Measurements from ENCODE around the gene YWHAE. TPM values are rescaled to one million over a fixed set of nuclear protein-coding genes. Genes with fewer than 3 reads are reported as not detected.

Gene YWHAE
- polyA plus RNA-seq, 1 experiment = 1,187 TPM

GRCh38 chr17:1431631-1432104, 31.6 kb upstream of the YWHAE start:
- CTCF ChIA-PET = no interaction called here
- TF ChIP-seq, protein P1, sequence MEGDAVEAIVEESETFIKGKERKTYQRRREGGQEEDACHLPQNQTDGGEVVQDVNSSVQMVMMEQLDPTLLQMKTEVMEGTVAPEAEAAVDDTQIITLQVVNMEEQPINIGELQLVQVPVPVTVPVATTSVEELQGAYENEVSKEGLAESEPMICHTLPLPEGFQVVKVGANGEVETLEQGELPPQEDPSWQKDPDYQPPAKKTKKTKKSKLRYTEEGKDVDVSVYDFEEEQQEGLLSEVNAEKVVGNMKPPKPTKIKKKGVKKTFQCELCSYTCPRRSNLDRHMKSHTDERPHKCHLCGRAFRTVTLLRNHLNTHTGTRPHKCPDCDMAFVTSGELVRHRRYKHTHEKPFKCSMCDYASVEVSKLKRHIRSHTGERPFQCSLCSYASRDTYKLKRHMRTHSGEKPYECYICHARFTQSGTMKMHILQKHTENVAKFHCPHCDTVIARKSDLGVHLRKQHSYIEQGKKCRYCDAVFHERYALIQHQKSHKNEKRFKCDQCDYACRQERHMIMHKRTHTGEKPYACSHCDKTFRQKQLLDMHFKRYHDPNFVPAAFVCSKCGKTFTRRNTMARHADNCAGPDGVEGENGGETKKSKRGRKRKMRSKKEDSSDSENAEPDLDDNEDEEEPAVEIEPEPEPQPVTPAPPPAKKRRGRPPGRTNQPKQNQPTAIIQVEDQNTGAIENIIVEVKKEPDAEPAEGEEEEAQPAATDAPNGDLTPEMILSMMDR (IDR thresholded peaks at IDR 0.05; ENCODE audit: low read depth, low read length) = no peak
- POLR2A ChIA-PET = no interaction called here

DNA sequence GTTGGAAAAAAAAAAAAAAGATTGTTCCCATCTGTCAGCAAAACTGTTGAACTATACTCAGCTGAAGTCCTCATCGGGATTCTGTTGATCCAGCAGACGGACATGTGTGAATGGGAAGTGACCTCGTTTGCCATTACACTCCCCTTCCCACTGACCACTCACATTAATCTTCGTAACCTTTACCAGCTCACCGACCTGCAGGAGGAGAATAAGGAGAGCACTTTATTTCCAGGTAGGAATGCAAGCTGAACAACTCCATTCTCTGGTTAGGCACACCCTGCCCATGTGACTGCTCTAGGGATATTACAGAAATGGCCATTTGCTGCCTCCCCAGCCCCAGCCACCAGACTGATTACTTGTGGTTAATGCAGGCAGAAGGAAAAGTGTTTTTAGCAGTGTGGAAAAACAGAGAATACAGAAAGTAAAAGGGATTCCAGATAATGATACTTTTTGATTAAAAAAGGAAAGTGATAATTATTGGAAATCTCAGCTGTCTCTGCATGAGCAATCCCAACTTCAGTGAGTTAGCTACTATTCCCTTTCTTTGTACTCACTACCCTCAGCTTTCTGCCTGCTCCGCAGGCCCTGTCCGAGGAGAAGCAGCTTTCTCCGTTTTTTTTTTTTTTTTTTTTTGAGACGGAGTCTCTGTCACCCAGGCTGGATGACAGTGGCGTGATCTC, 23.6 kb upstream of the YWHAE start:
- POLR2A ChIA-PET = interaction anchor here (0.6 to 0.9 kb wide), 3 partner anchors 9 to 79 kb away, joined by 3 to 6 read pairs (median 3); no protein-coding TSS in a partner anchor
- DNase-seq (ENCODE audit: low read depth, low spot score) = no peak

More at GRCh38 chr17:1431631-1432104, 31.6 kb upstream of the YWHAE start:
- Histone ChIP-seq H3K27ac (ENCODE audit: low read depth, low read length) (no peak overlapping the region), H3K9me3 (ENCODE audit: control insufficient read depth, insufficient read depth, low read length) (no peaks in the 10 kb centered on the region), H3K27me3 (ENCODE audit: control insufficient read depth, insufficient read depth, low read length) (no peaks in the 10 kb centered on the region), H3K4me3 (ENCODE audit: low read depth, low read length) (no peak overlapping the region)
- no peak for DNase-seq (ENCODE audit: low read depth, low spot score)

DNA sequence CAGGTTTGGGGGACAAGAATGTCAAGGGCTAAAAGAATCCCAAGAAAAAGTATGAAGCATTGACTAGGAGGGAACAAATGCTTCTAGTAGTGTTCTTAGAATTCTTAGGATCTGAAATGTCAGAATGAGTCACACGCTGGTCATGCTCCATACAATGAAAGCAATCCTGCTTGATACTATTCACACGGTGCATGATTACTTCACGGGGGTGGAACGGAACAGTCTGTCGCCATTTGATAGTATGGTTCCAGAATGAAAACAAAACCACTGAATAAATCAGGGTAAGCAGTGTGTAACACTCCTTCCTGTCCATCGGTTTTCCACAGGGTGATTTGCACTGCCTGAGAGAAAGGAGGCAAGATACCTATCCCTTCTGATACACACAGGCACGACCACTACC, 22.9 kb upstream of the YWHAE start:
- TF ChIP-seq, protein P1 (IDR thresholded peaks at IDR 0.05; ENCODE audit: low read depth, low read length) = no peak
- peak; percentile 87 for DNase-seq (ENCODE audit: low read depth, low spot score)
- POLR2A ChIA-PET = interaction anchor here (0.6 to 0.9 kb wide), 2 partner anchors 9 to 15 kb away, joined by 3 to 6 read pairs; no protein-coding TSS in a partner anchor

More for the DNA sequence above, 23.6 kb upstream of the YWHAE start:
- CTCF ChIA-PET = interaction anchor here (1.1 to 2.2 kb wide), 2 partner anchors 53 to 58 kb away, joined by 3 to 12 read pairs; no protein-coding TSS in a partner anchor
- H3K27me3 ChIP-seq (ENCODE audit: control insufficient read depth, insufficient read depth, low read length) = no peaks in the 10 kb centered on the region
- TF ChIP-seq, protein P1 (IDR thresholded peaks at IDR 0.05; ENCODE audit: low read depth, low read length) = no peak
- H3K4me3 ChIP-seq (ENCODE audit: low read depth, low read length) = no peak overlapping the region
- no peaks in the 10 kb centered on the region for H3K9me3 ChIP-seq (ENCODE audit: control insufficient read depth, insufficient read depth, low read length)
- H3K27ac ChIP-seq (ENCODE audit: low read depth, low read length) = peak overlapping the region; percentile 67

DNA sequence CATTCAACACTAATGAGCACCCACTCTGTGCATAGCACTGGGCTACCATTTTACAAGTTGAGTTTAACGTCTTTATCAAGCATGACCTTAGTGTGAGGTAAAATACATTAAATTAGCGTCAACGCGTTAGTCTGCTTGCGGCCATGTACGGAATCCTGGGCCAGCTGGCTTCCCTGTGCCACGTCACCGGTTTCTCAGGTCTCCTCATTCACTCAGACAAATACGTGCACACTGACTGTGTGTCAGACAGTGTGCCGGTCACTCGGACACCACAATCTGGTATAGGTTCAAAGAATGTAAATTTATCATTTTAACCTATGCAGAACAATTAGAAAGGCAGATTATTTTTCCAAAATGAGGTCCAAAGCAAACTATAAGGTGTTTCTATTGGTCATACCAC, 21.4 kb upstream of the YWHAE start:
- TF ChIP-seq, protein P1 (IDR thresholded peaks at IDR 0.05; ENCODE audit: low read depth, low read length) = no peak
- ChIA-PET POLR2A (no interaction called here), CTCF (no interaction called here)
- Histone ChIP-seq H3K27me3 (ENCODE audit: control insufficient read depth, insufficient read depth, low read length) (no peaks in the 10 kb centered on the region), H3K4me3 (ENCODE audit: low read depth, low read length) (no peak overlapping the region), H3K27ac (ENCODE audit: low read depth, low read length) (no peak overlapping the region), H3K9me3 (ENCODE audit: control insufficient read depth, insufficient read depth, low read length) (no peaks in the 10 kb centered on the region)
- no peak for DNase-seq (ENCODE audit: low read depth, low spot score)

More for the DNA sequence above, 22.9 kb upstream of the YWHAE start:
- Histone ChIP-seq H3K9me3 (ENCODE audit: control insufficient read depth, insufficient read depth, low read length) (no peaks in the 10 kb centered on the region), H3K27ac (ENCODE audit: low read depth, low read length) (peak overlapping the region; percentile 89), H3K27me3 (ENCODE audit: control insufficient read depth, insufficient read depth, low read length) (no peaks in the 10 kb centered on the region), H3K4me3 (ENCODE audit: low read depth, low read length) (no peak overlapping the region)
- CTCF ChIA-PET = interaction anchor here (1.1 to 2.2 kb wide), 2 partner anchors 52 to 57 kb away, joined by 3 to 12 read pairs; no protein-coding TSS in a partner anchor

GRCh38 chr17:1420981-1421380, 21.0 kb upstream of the YWHAE start:
- Histone ChIP-seq H3K27ac (ENCODE audit: low read depth, low read length) (no peak overlapping the region), H3K4me3 (ENCODE audit: low read depth, low read length) (no peak overlapping the region), H3K27me3 (ENCODE audit: control insufficient read depth, insufficient read depth, low read length) (no peaks in the 10 kb centered on the region), H3K9me3 (ENCODE audit: control insufficient read depth, insufficient read depth, low read length) (no peaks in the 10 kb centered on the region)
- ChIA-PET CTCF (no interaction called here), POLR2A (no interaction called here)
- no peak for DNase-seq (ENCODE audit: low read depth, low spot score)
- TF ChIP-seq, protein P1 (IDR thresholded peaks at IDR 0.05; ENCODE audit: low read depth, low read length) = no peak
